Panc1 (cell line): ENCODE measurements around the gene KIF27. TPM values are rescaled to one million over a fixed set of nuclear protein-coding genes. Genes with fewer than 3 reads are reported as not detected.
"Not testable (repeated sequence)": the region's sequence is repeated elsewhere in the genome, so short reads cannot be mapped to it uniquely, and the experiment has no call there.

Experiments used
- ATAC-seq: fragments of 200-7000 bp; cut with Tn5 transposase; 2 replicates; pipeline ENCODE4 v1.9.1; 2020; ENCODE audit warnings: mild to moderate bottlenecking, moderate library complexity
- BruUV-seq: library from RNA; stranded (reverse); fragments of 400-500 nt; replicated peaks from 2 replicates; lab custom pipeline; 2021; lab: Mats Ljungman, UMichigan
- CTCF ChIA-PET: fragments of 300-600 bp; sonication (Branson Sonifier 250); formaldehyde crosslinking; loops from one replicate; lab custom pipeline; 2022; ENCODE audit warnings: antibody characterized with exemption; lab: Charles Lee
- POLR2A ChIA-PET: fragments of 300-600 bp; sonication (Branson Sonifier 250); formaldehyde crosslinking; loops from one replicate; lab custom pipeline; 2022; ENCODE audit warnings: antibody characterized with exemption; lab: Charles Lee
- DNase-seq: peaks from one replicate; pipeline ENCODE4 v3.0.0-alpha.2; 2010; ENCODE audit warnings: low read depth, low spot score
- H3K27ac ChIP-seq: 2 replicates; pipeline ENCODE4 v1.5.1; 2011; ENCODE audit warnings: mild to moderate bottlenecking, low read length, inconsistent platforms
- H3K27me3 ChIP-seq: fragments of 200-500 bp; sonication (Bioruptor generic); 2 replicates; pipeline ENCODE4 v1.6.0; 2014; ENCODE audit warnings: low read length, inconsistent platforms; ENCODE audit not compliant: control insufficient read depth, insufficient read depth
- H3K36me3 ChIP-seq: fragments of 200-500 bp; sonication (Bioruptor generic); 2 replicates; pipeline ENCODE4 v1.5.1; 2014; ENCODE audit warnings: inconsistent platforms, mild to moderate bottlenecking, low read length, moderate library complexity; ENCODE audit not compliant: control insufficient read depth, insufficient read depth
- H3K4me1 ChIP-seq: 2 replicates; pipeline ENCODE4 v1.5.1; 2011; ENCODE audit warnings: inconsistent platforms, mild to moderate bottlenecking, low read length, moderate library complexity; ENCODE audit not compliant: control insufficient read depth, insufficient read depth
- H3K4me3 ChIP-seq, 2 experiments: 2 replicates each; pipeline ENCODE4 v1.5.1; 2011 to 2012; ENCODE audit warnings: low read depth in 2 of 2, low read length in 2 of 2, mild to moderate bottlenecking in 2 of 2, inconsistent platforms in 1 of 2, moderate library complexity in 1 of 2
- H3K9me3 ChIP-seq: fragments of 200-500 bp; sonication (Bioruptor generic); 2 replicates; pipeline ENCODE4 v1.5.1; 2014; ENCODE audit warnings: low read depth, mild to moderate bottlenecking, inconsistent platforms, low read length, moderate library complexity; ENCODE audit not compliant: control insufficient read depth, insufficient read depth
- in situ Hi-C: cut with HindIII; loops from 2 replicates; pipeline ENCODE4 v1.10.0; 2016; ENCODE audit warnings: low sequenced_read_pairs, low pct_unique_long_range_greater_than_20kb
- intact Hi-C: fragments of 100-400 bp; cut with micrococcal nuclease; formaldehyde crosslinking; loops from one replicate; pipeline ENCODE4 v1.10.0; 2022; ENCODE audit not compliant: unreplicated experiment
- total RNA-seq: library from RNA; stranded (reverse); gene quantifications from one replicate; pipeline ENCODE4 v1.2.1, GENCODE V29; 2021; ENCODE audit not compliant: unreplicated experiment
- TF ChIP-seq, protein P1 (sequence below): fragments of 450-650 bp; IDR thresholded peaks from 2 replicates; pipeline ENCODE4 v1.5.1; 2017; ENCODE audit warnings: mild to moderate bottlenecking

Gene KIF27
- total RNA-seq, 1 experiment from 2014 or later: 3.4 TPM

GRCh38 chr9:83885559-83886240, 35.5 kb downstream of the KIF27 start:
- CTCF ChIA-PET, H3K4me1 ChIP-seq, in situ Hi-C loops, H3K9me3 ChIP-seq, POLR2A ChIA-PET, H3K27ac ChIP-seq, H3K4me3 ChIP-seq, intact Hi-C loops, BruUV-seq, H3K27me3 ChIP-seq, H3K36me3 ChIP-seq: not testable (repeated sequence)
- peak; percentile 48 for DNase-seq
- peak; percentile 100 for ATAC-seq

DNA sequence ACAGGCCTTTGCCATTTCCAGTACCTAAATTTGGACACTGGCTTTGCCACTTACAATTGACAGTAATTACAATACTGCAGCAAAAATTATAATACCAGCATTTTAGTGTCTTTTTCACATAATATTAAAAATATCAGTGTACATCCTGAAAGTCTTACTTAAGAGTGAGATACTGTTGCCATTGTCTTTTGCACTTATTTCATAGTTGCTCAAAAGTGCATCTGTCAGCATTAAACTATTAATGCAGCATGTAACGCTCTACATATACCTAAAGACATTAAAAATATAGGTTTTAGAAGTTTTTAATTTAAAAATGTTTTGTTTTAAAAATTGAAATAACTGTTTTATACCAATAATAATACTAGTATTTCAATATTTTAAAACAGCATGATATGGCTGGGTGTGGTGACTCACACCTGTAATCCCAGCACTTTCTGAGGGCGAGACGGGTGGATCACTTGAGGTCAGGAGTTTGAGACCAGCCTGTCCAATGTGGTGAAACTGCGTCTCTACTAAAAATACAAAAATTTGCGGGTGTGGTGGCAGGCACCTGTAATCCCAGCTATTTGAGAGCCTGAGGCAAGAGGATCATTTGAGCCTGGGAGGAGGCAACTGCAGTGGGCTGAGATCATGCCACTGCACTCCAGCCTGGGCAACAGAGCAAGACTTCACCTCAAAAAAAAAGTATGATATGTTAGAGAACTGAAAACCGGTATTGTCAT, 39.4 kb downstream of the KIF27 start:
- H3K4me1 ChIP-seq, H3K27ac ChIP-seq, H3K4me3 ChIP-seq, H3K36me3 ChIP-seq, H3K9me3 ChIP-seq, intact Hi-C loops, DNase-seq, POLR2A ChIA-PET, H3K27me3 ChIP-seq, BruUV-seq, in situ Hi-C loops, CTCF ChIA-PET, ATAC-seq: not testable (repeated sequence)

GRCh38 chr9:83875559-83875958, 45.7 kb downstream of the KIF27 start:
- DNase-seq, intact Hi-C loops, H3K27ac ChIP-seq, in situ Hi-C loops, H3K4me3 ChIP-seq, ATAC-seq, H3K36me3 ChIP-seq, POLR2A ChIA-PET, CTCF ChIA-PET, H3K9me3 ChIP-seq, H3K4me1 ChIP-seq, H3K27me3 ChIP-seq, BruUV-seq: not testable (repeated sequence)

DNA sequence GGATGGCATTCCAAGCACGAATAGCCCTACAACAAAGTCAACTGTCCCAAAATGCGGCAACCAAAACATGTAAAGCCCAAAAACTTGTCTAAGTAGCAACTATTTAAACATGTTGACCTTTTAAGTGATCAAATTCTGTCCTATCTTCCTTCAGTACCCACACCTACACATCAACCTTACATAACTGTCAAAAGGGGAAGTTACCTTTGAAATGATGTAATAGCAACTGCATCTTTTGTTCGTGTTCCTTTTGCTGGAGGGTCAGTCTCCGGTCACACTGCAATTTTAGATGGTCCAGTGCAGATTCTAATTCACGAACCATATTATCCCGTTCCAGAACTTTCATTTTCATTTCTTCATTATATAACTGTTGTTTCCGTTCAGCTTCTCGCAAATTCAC, 71.3 kb downstream of the KIF27 start:
- DNase-seq, CTCF ChIA-PET, BruUV-seq, POLR2A ChIA-PET, H3K36me3 ChIP-seq, ATAC-seq, H3K4me1 ChIP-seq, H3K4me3 ChIP-seq, in situ Hi-C loops, H3K27me3 ChIP-seq, H3K9me3 ChIP-seq, H3K27ac ChIP-seq, intact Hi-C loops: not testable (repeated sequence)

- H3K27me3 ChIP-seq, H3K9me3 ChIP-seq, H3K27ac ChIP-seq, CTCF ChIA-PET, DNase-seq, BruUV-seq, POLR2A ChIA-PET, H3K4me1 ChIP-seq, in situ Hi-C loops, H3K4me3 ChIP-seq, H3K36me3 ChIP-seq: not testable (repeated sequence)
- intact Hi-C loops: loop anchor here (5.0 kb wide), 1 partner anchor 425 kb away; no protein-coding TSS in a partner anchor
- ATAC-seq: peak; percentile 75
- TF ChIP-seq, protein P1, sequence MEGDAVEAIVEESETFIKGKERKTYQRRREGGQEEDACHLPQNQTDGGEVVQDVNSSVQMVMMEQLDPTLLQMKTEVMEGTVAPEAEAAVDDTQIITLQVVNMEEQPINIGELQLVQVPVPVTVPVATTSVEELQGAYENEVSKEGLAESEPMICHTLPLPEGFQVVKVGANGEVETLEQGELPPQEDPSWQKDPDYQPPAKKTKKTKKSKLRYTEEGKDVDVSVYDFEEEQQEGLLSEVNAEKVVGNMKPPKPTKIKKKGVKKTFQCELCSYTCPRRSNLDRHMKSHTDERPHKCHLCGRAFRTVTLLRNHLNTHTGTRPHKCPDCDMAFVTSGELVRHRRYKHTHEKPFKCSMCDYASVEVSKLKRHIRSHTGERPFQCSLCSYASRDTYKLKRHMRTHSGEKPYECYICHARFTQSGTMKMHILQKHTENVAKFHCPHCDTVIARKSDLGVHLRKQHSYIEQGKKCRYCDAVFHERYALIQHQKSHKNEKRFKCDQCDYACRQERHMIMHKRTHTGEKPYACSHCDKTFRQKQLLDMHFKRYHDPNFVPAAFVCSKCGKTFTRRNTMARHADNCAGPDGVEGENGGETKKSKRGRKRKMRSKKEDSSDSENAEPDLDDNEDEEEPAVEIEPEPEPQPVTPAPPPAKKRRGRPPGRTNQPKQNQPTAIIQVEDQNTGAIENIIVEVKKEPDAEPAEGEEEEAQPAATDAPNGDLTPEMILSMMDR: peak; percentile 21; the same call in 1 of the 2 replicates
Observed at GRCh38 chr9:83837070-83837643, 84.1 kb downstream of the KIF27 start.

DNA sequence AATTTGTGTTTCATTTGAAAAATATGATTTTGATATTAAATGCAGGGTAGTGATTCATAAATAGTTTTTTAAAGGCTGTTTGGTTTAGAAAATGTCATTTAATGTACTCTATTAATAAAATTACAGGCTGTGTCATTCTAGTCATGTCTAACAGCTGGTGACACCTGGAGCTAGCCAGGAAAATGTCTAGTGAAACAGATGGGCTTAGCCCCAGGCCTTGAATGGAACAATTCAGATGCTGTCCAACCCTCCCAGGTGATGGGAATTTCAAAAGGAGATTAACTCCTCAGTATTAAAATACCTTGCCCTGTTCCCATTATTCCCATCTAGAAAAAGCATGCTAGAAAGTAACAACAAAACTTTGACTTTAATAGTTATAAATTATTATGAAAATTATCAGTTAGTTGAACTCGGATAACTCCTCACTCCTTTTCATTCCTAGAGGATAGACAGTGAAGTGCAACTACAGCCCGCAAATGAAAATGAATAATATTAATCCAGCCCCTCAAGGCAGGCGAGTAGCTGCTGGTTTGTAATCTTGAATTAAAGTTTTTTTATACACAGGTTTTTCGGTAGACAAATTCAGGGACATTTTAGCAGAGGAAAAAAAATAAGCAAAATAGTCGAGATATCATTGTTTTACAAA, 90.7 kb downstream of the KIF27 start:
- H3K27me3 ChIP-seq, H3K27ac ChIP-seq, H3K36me3 ChIP-seq, ATAC-seq, H3K4me1 ChIP-seq, H3K4me3 ChIP-seq, DNase-seq, in situ Hi-C loops, BruUV-seq, H3K9me3 ChIP-seq, CTCF ChIA-PET, intact Hi-C loops: not testable (repeated sequence)
- POLR2A ChIA-PET: interaction anchor here (0.7 kb wide), 1 partner anchor 40 kb away, joined by 6 read pairs; no protein-coding TSS in a partner anchor
